ENCODE data around the gene SHMT2. TPM values are rescaled to one million over a fixed set of nuclear protein-coding genes. Genes with fewer than 3 reads are reported as not detected.

SHMT2 gene
- total and polyA plus RNA-seq, 7 donors = 24.6 to 100 (median 30.0) TPM

DNA sequence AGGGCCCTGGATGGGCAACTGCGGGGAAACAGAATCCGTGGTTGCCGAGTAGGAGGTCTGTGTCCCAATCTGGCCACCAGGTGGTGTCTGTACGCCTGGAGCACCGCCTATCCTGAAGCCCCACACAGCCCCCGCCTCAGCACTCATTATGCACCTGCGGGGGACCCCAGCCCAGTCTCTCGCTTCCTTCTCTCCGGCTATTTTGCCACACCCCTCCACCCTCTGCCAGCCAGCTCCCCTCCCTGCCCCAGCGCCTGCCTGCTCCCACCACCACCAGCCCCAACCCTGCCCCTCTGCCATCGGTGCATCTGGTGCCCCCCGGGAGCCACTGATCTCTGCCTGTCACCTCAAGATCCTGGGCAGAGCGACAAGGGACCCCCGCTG is 15.1 kb upstream of the SHMT2 start:
- 3% methylated on average over 14 of the region's 14 CpGs for WGBS, 2 donors
- peaks cover 0 to 32% (median 28%) of the 10 kb centered on the region in 4 donors for H3K4me1 ChIP-seq
- peak in 2 of 4 donors; percentile 23 to 25 for TF ChIP-seq POLR2AphosphoS5 (IDR thresholded peaks at IDR 0.05)
- TF ChIP-seq CTCF (IDR thresholded peaks at IDR 0.05) = peak; percentile 32 to 67 (median 62)
- TF ChIP-seq EP300 (IDR thresholded peaks at IDR 0.05) = no peak
- no peak overlapping the region for H3K4me3 ChIP-seq
- no peak overlapping the region for H3K27ac ChIP-seq
- H3K27me3 ChIP-seq = peaks cover 41 to 58% (median 47%) of the 10 kb centered on the region in 3 donors
- intact Hi-C loops (cut with DNase I) = loop anchor here (1.0 kb wide), 1 partner anchor 25 kb away; no protein-coding TSS in a partner anchor
- peaks cover 0 to 35% (median 22%) of the 10 kb centered on the region in 4 donors for H3K36me3 ChIP-seq
- DNase-seq = no peak
- H3K9me3 ChIP-seq = no peaks in the 10 kb centered on the region

DNA sequence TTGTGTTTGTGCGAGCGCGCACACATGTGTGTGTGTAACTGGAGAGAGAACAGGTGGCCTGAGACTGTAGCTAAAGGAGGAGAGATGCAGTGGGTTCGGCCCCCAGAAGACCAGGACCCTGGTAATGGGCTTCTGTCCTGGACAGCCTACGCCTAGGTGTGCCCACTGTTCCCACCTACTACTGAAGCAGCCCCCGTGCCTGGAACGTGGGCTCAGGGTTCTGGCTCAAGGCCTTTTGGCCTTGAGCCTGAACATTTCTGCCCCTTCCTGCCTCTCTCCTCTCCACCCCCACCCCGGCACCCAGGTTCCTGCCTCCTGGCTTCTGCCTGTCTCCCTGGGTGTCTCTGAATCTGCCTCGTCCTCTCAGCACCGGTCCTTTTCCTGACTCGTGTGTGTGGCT is 14.4 kb upstream of the SHMT2 start:
- no peak for TF ChIP-seq POLR2A (IDR thresholded peaks at IDR 0.05)
- no peak for TF ChIP-seq CTCF (IDR thresholded peaks at IDR 0.05)
- TF ChIP-seq EP300 (IDR thresholded peaks at IDR 0.05) = no peak
- no peak for TF ChIP-seq POLR2AphosphoS5 (IDR thresholded peaks at IDR 0.05)
- Histone ChIP-seq H3K9me3 (no peaks in the 10 kb centered on the region), H3K27ac (no peak overlapping the region), H3K4me3 (no peak overlapping the region), H3K36me3 (peaks cover 0 to 29% (median 16%) of the 10 kb centered on the region in 4 donors), H3K27me3 (peaks cover 46 to 65% (median 54%) of the 10 kb centered on the region in 3 donors), H3K4me1 (peaks cover 0 to 34% (median 28%) of the 10 kb centered on the region in 4 donors)
- 32 to 37% methylated on average over 11 of the region's 11 CpGs for WGBS, 2 donors
- intact Hi-C loops (cut with DNase I) = no loop called here
- DNase-seq = no peak

DNA sequence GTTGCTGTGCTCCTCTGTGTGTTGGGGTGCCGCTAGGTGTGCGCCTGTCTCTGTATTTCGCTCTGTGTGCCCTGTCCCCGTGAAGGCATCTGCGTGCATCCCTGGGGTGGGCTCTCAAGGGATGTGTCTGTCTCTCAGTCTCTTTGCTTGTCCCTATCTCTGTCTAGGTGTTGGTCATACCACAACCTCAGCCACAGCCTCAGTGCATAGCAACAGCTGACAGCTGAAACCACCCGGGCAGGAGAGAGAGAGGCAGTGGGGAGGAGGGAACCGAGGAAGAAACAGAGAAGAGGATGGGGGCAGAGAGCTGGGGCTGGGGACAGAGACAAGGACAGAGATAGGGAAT is 13.9 kb upstream of the SHMT2 start:
- Histone ChIP-seq H3K4me3 (no peak overlapping the region), H3K4me1 (peaks cover 0 to 38% (median 28%) of the 10 kb centered on the region in 4 donors), H3K27ac (no peak overlapping the region), H3K9me3 (no peaks in the 10 kb centered on the region), H3K27me3 (peaks cover 50 to 71% (median 60%) of the 10 kb centered on the region in 3 donors), H3K36me3 (peaks cover 0 to 23% (median 10%) of the 10 kb centered on the region in 4 donors)
- TF ChIP-seq EP300 (IDR thresholded peaks at IDR 0.05) (no peak), POLR2A (IDR thresholded peaks at IDR 0.05) (no peak), CTCF (IDR thresholded peaks at IDR 0.05) (no peak), POLR2AphosphoS5 (IDR thresholded peaks at IDR 0.05) (no peak)
- intact Hi-C loops (cut with DNase I) = no loop called here
- DNase-seq = no peak
- WGBS, 2 donors = 14 to 17% methylated on average over 7 of the region's 7 CpGs

DNA sequence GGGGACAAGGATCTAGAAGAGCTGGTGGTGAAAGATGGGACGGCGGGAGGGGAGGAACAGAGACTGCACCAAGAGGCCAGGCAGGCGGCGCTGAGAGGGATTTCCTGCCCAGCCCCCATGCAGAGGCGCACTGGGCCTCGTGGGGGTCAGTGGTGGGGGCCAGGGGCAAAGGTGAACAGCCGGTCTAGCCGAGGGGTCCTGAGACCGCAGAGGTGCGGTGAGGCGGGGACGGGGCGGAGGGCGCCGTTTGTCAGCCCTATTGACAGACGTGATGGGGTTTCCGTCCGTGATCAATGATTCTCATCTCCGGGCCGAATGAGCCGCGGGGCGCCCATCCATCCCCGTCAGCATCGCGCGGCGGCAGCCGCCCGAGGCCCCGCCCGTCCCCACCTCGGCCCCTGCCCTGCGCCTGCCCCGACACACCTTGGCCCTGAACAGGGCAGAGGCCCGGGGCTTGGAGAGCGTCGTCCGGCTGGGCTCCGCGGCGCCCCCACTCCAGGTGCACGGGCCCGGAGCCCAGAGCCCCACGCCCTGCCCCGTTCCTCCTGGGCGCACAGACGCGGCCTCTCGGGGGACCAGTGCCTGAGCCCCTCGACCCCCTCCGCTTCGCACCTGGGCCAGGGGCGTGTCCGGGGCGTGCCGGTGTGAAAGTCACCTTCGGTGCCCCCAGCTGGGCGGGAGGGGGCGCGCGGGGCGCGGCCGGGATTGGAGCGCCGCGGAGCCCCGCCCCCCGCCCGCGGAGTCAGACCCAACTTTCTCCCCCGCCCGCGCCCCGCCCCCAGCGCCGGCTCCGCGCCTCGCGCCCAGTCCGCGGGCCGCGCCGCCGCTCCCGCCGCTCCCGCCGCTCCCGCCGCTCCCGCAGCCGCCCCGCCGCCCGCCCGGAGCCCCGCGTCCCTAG is 13.2 kb upstream of the SHMT2 start, which contains the start of gene NXPH4:
Gene NXPH4 (plus strand): TSS at position 781 of the 898 bp plus-strand sequence. CDS start 176 bp downstream, outside the sequence.
- H3K4me1 ChIP-seq = peaks cover 0 to 38% (median 28%) of the 10 kb centered on the region in 4 donors
- peak within 1 kb of the TSS in 3 of 4 donors; percentile 22 to 48 (median 45) for H3K4me3 ChIP-seq
- H3K9me3 ChIP-seq = no peaks in the 10 kb centered on the region
- intact Hi-C loops (cut with DNase I) = no loop called here
- no peak within 1 kb of the TSS for H3K27ac ChIP-seq
- TF ChIP-seq CTCF (IDR thresholded peaks at IDR 0.05) = no peak
- no peak for TF ChIP-seq POLR2A (IDR thresholded peaks at IDR 0.05)
- no peak for TF ChIP-seq POLR2AphosphoS5 (IDR thresholded peaks at IDR 0.05)
- peaks cover 54 to 77% (median 66%) of the 10 kb centered on the region in 3 donors for H3K27me3 ChIP-seq
- DNase-seq = no peak
- peaks cover 0 to 17% (median 6%) of the 10 kb centered on the region in 4 donors for H3K36me3 ChIP-seq
- 1% methylated on average over 102 of the region's 102 CpGs for WGBS, 2 donors
